NCI-H446 (cell line): Measurements from ENCODE around the gene GSTM5.
"Not testable (repeated sequence)": the region's sequence is repeated elsewhere in the genome, so short reads cannot be mapped to it uniquely, and the experiment has no call there.

Experiments
- DNase-seq, 2 experiments: peaks; one replicate each; lab custom pipeline; 2025; lab: John Stamatoyannopoulos, UW

Gene GSTM5

DNA sequence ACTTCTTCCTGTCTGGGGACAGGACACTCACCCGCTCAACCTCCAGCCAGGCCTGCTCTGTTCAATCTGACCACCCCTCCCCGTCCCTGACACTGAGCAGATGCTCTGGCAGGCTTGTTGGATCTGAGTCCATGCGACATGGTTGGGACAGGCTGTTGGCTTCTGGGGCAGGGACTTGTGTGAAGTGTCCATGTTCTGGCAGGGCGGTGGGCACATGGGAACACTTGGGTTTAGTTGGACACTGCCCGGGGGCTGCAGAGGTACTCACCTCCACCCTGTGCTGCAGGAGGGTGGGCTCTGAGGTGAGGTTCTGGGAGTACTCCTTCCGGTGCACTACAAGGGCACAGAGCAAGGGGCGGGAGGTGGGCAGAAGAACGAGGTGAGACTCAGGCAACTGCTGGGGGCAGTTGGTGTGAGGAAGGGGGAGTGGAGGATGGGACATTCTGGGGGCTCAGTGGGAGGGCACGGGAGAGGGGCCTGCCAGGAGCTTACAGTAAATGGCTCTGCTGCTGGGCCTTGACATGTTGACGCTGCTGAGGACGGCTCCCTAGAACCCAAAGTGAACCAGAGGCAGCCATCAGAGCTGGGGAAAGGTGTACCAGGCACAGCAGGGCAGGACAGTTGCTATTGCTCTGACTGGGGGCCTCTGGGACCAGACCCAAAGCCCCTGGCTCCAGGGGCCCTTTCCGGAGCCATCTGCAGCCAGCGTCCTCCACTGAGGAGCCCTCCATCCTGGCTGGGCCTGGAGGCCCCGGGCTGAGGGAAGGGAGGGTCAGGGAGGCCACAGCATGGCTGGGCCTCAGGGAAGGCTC is 49.4 kb downstream of the GSTM5 start:
- DNase-seq, result peak in 1 of 2 experiments; percentile 33

DNA sequence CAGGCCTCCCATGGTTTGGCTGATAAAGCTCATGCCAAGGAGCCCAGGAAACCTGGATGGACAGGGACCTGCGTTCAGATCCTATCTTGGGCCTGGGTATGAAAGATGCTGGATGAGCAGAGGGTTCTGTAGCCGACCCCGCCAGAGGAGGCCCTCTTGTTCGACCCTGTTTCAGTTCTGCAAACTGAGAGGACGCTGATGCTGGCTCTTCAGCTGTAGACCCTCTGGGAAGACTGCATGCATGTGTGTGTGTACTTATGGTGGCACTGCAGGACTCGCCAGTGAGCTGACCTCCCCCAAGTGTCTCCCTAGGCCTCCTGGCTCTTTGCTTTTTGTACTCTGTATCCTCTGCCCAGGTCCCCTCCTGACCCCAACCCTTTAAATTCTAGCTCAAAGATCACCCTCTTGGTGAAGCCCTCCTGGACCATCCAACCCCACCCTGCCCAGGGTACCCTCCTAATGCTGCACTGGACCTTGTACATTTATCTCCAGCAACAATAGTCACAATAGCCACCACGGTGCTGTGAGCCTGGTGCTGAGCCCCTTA is 50.1 kb downstream of the GSTM5 start:
- no peak for DNase-seq

DNA sequence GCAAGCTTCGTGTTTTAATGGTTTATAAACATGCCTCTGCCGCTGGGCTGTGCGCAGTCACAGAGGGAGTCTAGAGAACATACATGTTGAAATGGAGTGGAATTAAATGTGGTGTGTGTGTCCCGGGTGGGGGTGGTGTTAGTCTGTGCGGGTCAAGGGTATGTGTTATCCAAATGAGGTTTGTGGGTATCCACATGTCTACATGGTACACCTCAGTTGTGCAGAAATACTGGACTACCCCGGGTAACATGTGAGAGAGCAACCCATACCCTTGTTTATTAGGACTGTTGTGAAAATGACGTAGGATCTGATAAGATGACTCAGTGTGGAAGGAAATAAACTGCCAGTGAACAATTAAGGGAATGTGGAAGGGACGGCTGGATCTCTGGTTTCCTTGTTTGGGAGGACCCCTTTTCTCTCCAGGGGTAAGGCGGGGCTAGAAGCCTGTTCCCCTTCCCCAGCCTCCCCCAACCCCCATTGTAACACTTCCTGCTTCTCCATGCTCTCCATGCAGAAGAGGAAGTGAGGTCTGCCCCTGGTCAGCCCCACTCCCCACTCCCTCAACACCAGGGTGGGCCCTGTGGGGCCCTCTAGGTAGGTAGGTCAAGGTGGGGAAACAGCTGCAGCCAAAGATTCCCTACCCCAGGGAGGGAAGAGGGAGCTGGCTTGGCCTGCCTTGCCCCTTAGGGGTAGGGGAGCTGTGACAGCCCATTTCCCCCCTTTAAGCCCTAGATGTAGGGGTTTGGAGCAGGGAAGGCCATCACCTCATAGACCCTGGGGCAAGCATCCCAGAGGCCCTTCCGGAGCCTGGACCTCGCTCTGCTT is 51.0 kb downstream of the GSTM5 start:
- DNase-seq, result no peak

DNA sequence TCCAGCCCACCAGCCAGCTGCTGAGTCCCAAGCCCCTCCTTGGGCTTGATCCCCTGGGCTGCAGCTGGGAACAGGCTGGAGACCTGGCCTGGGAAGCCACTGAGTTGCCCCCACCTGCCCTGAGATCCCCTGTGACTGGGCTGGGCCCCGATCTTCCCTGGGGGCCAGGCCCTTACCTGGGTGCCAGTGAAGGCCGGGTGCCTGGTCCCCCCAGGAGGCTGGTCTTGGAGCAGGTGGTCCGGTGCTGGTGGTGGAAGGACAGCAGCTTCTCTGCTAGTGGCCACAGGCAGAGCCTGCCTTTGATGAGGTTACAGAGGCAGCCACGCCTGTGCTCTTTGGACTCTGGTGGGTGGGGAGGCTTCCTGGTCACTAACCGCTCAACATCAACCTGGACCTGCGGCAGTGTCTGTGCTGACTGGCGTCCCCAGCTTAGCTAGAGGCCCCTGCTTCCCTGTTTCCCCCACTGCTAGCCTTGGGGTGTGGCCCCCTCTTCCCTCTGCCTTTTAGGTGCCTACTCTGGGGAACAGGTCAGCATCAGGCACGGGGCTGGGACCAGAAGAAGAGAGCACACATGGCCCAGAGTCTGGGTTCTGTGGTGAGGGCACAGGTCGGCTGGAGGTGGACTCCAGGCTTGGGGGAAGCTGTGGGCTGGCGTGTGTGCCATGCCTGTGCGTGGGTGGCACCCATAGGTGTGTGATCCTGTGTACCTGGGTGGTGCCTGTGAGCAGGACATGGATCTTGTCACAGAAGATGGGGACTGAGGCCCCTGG is 51.8 kb downstream of the GSTM5 start, which contains the start of gene EPS8L3:
EPS8L3 (minus strand) TSS at position 278 of the 770 bp plus-strand sequence. CDS start 2,174 bp downstream, outside the sequence.
- no peak for DNase-seq

DNA sequence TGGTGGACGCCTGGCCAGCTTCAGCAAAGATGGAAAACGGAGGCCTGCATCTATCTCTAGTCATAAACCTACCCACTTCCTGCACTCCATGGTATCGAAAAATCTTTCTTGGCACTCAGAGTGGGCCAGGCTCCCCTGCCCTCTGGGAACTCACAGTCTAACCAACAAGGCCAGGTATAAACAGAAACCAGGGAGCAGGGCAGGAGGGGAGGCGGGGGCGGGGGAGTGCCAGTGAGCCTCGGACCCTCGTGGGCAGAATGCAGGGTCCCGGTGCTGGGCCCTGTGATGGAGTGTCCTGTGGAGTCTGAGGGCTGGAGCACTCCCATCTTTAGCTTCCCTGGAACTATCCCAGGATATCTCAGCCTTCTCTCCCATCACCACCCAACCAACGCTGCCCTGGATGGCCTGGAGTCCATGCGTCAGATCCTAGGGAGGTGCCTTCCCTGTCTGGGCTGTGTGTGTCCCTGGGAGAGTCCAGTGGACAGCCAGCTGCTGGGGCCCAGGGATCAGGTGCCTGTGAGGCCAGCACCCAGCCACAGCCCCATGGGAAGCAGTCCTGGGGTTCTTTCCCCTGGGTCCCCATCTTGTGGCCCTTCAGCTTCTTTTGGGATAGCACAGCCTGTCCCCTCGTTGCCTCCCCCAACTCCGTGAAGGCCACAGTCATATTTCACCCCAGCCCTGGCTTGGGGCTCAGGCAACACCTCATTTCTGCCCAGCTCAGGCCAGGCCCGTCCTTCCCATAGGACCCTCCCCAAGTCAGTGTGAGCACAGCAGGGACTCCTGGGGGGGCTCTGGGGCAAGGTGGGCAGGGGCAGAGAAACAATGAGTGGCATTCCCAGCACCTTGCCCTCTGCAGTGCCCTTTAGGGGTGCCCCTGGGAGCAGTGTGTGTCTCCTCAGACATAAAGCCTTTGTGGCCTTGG is 52.8 kb downstream of the GSTM5 start:
- DNase-seq, result no peak

DNA sequence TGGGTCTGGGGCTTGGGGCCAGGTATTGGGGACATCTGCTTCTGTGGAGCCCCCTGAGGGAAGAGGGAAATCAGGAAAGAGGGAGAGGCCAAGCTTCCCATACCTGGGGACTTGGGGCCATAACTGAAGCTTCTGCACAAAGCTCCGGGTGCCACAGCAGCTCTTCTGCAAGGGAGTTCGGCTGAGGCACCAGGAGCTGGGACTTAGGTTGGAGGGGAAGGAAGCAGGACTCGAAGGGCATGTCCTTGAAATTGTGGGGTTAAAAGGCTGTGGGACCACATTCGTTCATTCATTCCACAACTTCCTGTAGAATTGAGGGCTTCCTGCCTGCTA is 53.4 kb downstream of the GSTM5 start:
- no peak for DNase-seq

DNA sequence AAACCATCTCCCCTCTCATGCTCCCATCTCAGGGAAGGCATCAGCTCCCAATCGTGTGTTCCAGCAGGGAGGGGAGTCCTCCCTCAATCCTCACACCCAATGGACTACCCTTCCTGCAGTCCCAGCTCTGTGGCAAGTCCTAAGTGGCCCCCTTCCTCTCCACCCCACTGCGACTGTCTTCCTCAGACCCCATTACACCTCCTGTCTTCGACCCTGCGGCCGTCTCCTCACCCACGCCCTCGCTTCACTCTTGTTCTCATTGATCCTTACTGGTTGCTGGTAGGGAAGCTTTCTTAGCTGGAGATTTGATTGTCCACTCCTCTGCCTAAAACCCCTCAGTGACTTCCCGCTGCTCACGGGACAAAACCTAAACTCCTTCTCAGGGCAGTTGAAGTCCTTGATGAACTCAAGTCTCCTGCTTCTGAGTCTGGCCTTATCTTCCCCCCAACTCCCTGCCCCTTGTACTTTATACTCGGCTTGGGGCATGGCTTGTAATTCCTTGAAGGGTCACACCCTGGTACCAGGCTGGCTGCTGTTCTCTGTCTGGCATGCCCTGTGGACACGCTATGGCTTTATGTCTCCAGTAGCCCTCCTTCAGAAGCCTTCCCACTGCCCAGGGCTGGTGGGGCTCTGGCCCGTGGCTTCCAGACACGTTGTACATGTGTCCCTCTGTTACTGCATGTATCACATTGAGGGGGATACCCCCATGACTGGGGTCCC is 54.0 kb downstream of the GSTM5 start:
- DNase-seq, result no peak

DNA sequence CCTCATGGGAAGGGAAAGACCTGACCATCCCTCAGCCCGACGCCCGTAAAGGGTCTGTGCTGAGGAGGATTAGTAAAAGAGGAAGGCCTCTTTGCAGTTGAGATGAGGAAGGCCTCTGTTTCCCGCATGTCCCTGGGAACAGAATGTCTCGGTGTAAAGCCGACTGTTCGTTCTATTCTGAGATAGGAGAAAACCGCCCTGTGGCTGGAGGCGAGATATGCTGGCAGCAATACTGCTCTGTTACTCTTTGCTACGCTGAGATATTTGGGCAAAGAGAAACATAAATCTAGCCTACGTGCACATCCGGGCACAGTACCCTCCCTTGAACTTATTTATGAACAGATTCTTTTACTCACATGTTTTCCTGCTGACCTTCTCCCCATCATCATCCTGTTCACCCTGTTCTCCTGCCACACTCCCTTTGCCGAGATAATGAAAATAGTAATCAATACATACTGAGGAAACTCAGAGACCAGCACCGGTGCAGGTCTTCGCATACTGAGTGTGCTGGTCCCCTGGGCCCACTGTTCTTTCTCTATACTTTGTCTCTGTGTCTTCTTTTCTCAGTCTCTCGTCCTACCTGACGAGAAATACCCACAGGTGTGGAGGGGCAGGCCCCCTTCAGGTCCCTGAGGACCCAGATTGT is 55.1 kb downstream of the GSTM5 start:
- not testable (repeated sequence) for DNase-seq
